Activated naive CD8-positive, alpha-beta T cell treated with anti-CD3 and anti-CD28 coated beads, Interleukin-2, amount 10 ng/mL, durations not matched to agents 7 days and 5 days (primary cell): ENCODE data around the gene ACTBL2. TPM values are rescaled to one million over a fixed set of nuclear protein-coding genes. Genes with fewer than 3 reads are reported as not detected.
"Not testable (repeated sequence)": the region's sequence is repeated elsewhere in the genome, so short reads cannot be mapped to it uniquely, and the experiment has no call there.

Source experiments
- ATAC-seq: fragments of 150-1000 bp; cut with Tn5 transposase; one replicate; pipeline ENCODE4 v1.10.0; 2021; ENCODE audit warnings: low read depth, moderate library complexity
- POLR2A ChIA-PET: fragments of 350-600 bp; sonication (Branson Sonifier 250); formaldehyde crosslinking; loops from one replicate; lab custom pipeline; 2021; ENCODE audit warnings: antibody characterized with exemption; lab: Charles Lee
- DNase-seq: peaks from one replicate; pipeline ENCODE4 v3.0.0; 2021
- H3K27ac Mint-ChIP-seq: one replicate; pipeline ENCODE4 v1.8.0; 2022; ENCODE audit warnings: mild to moderate bottlenecking, mixed read lengths
- H3K27me3 Mint-ChIP-seq: one replicate; pipeline ENCODE4 v1.8.0; 2022; ENCODE audit warnings: mild to moderate bottlenecking, moderate library complexity, mixed read lengths
- H3K36me3 Mint-ChIP-seq: one replicate; pipeline ENCODE4 v1.8.0; 2021; ENCODE audit warnings: mild to moderate bottlenecking, mixed read lengths
- H3K4me1 Mint-ChIP-seq: one replicate; pipeline ENCODE4 v1.8.0; 2021; ENCODE audit warnings: mixed read lengths
- H3K4me3 Mint-ChIP-seq: one replicate; pipeline ENCODE4 v1.8.0; 2022; ENCODE audit warnings: mild to moderate bottlenecking, moderate library complexity, mixed read lengths
- H3K9me3 Mint-ChIP-seq: one replicate; pipeline ENCODE4 v1.8.0; 2021; ENCODE audit warnings: mixed read lengths
- total RNA-seq, 2 experiments: library from RNA; stranded (reverse); gene quantifications; one replicate each; pipeline ENCODE4 v1.2.3, GENCODE V29; 2021

The ACTBL2 gene
- not detected for total RNA-seq

- Mint-ChIP-seq H3K4me1 (no peaks in the 10 kb centered on the region), H3K9me3 (no peaks in the 10 kb centered on the region), H3K36me3 (no peaks in the 10 kb centered on the region), H3K27ac (no peak within 1 kb of the TSS), H3K27me3 (peaks cover 15% of the 10 kb centered on the region), H3K4me3 (no peak within 1 kb of the TSS)
- no peak for ATAC-seq
- POLR2A ChIA-PET: no interaction called here
- DNase-seq: no peak
Observed at GRCh38 chr5:57482671-57483106, at the start of gene ACTBL2. TSS of gene ACTBL2 (minus strand) at chr5:57482811. CDS start at chr5:57482707, 104 bp downstream.

- no peak overlapping the region for H3K27ac Mint-ChIP-seq
- no peaks in the 10 kb centered on the region for H3K4me1 Mint-ChIP-seq
- no peak overlapping the region for H3K4me3 Mint-ChIP-seq
- H3K9me3 Mint-ChIP-seq: no peaks in the 10 kb centered on the region
- POLR2A ChIA-PET: no interaction called here
- DNase-seq: no peak
- peaks cover 9% of the 10 kb centered on the region for H3K27me3 Mint-ChIP-seq
- no peak for ATAC-seq
- H3K36me3 Mint-ChIP-seq: no peaks in the 10 kb centered on the region
Observed at GRCh38 chr5:57531333-57531732, 48.7 kb upstream of the ACTBL2 start.

GRCh38 chr5:57529864-57530263 lies 47.3 kb upstream of the ACTBL2 start:
- peaks cover 10% of the 10 kb centered on the region for H3K27me3 Mint-ChIP-seq
- no peak overlapping the region for H3K27ac Mint-ChIP-seq
- ATAC-seq (no peak), DNase-seq (no peak)
- H3K4me3 Mint-ChIP-seq: no peak overlapping the region
- no peaks in the 10 kb centered on the region for H3K36me3 Mint-ChIP-seq
- no peaks in the 10 kb centered on the region for H3K9me3 Mint-ChIP-seq
- H3K4me1 Mint-ChIP-seq: no peaks in the 10 kb centered on the region
- POLR2A ChIA-PET: no interaction called here

- no peak overlapping the region for H3K27ac Mint-ChIP-seq
- H3K4me3 Mint-ChIP-seq: no peak overlapping the region
- no peak for ATAC-seq
- H3K9me3 Mint-ChIP-seq: no peaks in the 10 kb centered on the region
- peaks cover 10% of the 10 kb centered on the region for H3K27me3 Mint-ChIP-seq
- H3K4me1 Mint-ChIP-seq: no peaks in the 10 kb centered on the region
- POLR2A ChIA-PET: no interaction called here
- DNase-seq: no peak
- no peaks in the 10 kb centered on the region for H3K36me3 Mint-ChIP-seq
Observed at GRCh38 chr5:57527870-57528269, 45.3 kb upstream of the ACTBL2 start.

GRCh38 chr5:57524348-57525060 lies 41.9 kb upstream of the ACTBL2 start:
- ATAC-seq (no peak), DNase-seq (no peak)
- Mint-ChIP-seq H3K4me1 (no peaks in the 10 kb centered on the region), H3K27me3 (peaks cover 5% of the 10 kb centered on the region), H3K27ac (no peak overlapping the region), H3K4me3 (no peak overlapping the region), H3K36me3 (no peaks in the 10 kb centered on the region), H3K9me3 (peaks cover 2% of the 10 kb centered on the region)
- POLR2A ChIA-PET: no interaction called here

- H3K4me1 Mint-ChIP-seq, H3K27ac Mint-ChIP-seq, DNase-seq, POLR2A ChIA-PET, H3K9me3 Mint-ChIP-seq, H3K4me3 Mint-ChIP-seq, ATAC-seq, H3K36me3 Mint-ChIP-seq, H3K27me3 Mint-ChIP-seq: not testable (repeated sequence)
Observed at GRCh38 chr5:57522477-57522876, 39.9 kb upstream of the ACTBL2 start.

- H3K4me1 Mint-ChIP-seq, POLR2A ChIA-PET, H3K9me3 Mint-ChIP-seq, H3K27ac Mint-ChIP-seq, H3K27me3 Mint-ChIP-seq, DNase-seq, ATAC-seq, H3K4me3 Mint-ChIP-seq, H3K36me3 Mint-ChIP-seq: not testable (repeated sequence)
Observed at GRCh38 chr5:57518415-57518814, 35.8 kb upstream of the ACTBL2 start.

GRCh38 chr5:57517250-57517649 lies 34.6 kb upstream of the ACTBL2 start:
- Mint-ChIP-seq H3K36me3 (no peaks in the 10 kb centered on the region), H3K9me3 (peaks cover 2% of the 10 kb centered on the region), H3K27ac (no peak overlapping the region), H3K4me3 (no peak overlapping the region), H3K4me1 (no peaks in the 10 kb centered on the region), H3K27me3 (peaks cover 2% of the 10 kb centered on the region)
- no peak for DNase-seq
- ATAC-seq: no peak
- POLR2A ChIA-PET: no interaction called here

GRCh38 chr5:57513785-57514184 lies 31.2 kb upstream of the ACTBL2 start:
- H3K27me3 Mint-ChIP-seq: peaks cover 8% of the 10 kb centered on the region
- no peaks in the 10 kb centered on the region for H3K4me1 Mint-ChIP-seq
- H3K9me3 Mint-ChIP-seq: no peaks in the 10 kb centered on the region
- no peaks in the 10 kb centered on the region for H3K36me3 Mint-ChIP-seq
- POLR2A ChIA-PET: no interaction called here
- DNase-seq (no peak), ATAC-seq (no peak)
- no peak overlapping the region for H3K27ac Mint-ChIP-seq
- no peak overlapping the region for H3K4me3 Mint-ChIP-seq

- H3K4me1 Mint-ChIP-seq: no peaks in the 10 kb centered on the region
- POLR2A ChIA-PET: no interaction called here
Observed at GRCh38 chr5:57511321-57511720, 28.7 kb upstream of the ACTBL2 start.

GRCh38 chr5:57509501-57510260 lies 27.1 kb upstream of the ACTBL2 start:
- ATAC-seq (no peak), DNase-seq (no peak)
- no peak overlapping the region for H3K27ac Mint-ChIP-seq
- H3K36me3 Mint-ChIP-seq: no peaks in the 10 kb centered on the region
- H3K9me3 Mint-ChIP-seq: no peaks in the 10 kb centered on the region
- H3K4me3 Mint-ChIP-seq: no peak overlapping the region
- H3K4me1 Mint-ChIP-seq: no peaks in the 10 kb centered on the region
- POLR2A ChIA-PET: no interaction called here
- peaks cover 13% of the 10 kb centered on the region for H3K27me3 Mint-ChIP-seq

More at GRCh38 chr5:57511321-57511720, 28.7 kb upstream of the ACTBL2 start:
- peaks cover 8% of the 10 kb centered on the region for H3K27me3 Mint-ChIP-seq
- H3K36me3 Mint-ChIP-seq: no peaks in the 10 kb centered on the region
- DNase-seq: no peak
- no peaks in the 10 kb centered on the region for H3K9me3 Mint-ChIP-seq
- ATAC-seq: no peak
- no peak overlapping the region for H3K4me3 Mint-ChIP-seq
- no peak overlapping the region for H3K27ac Mint-ChIP-seq

- DNase-seq: no peak
- no peaks in the 10 kb centered on the region for H3K36me3 Mint-ChIP-seq
- H3K9me3 Mint-ChIP-seq: no peaks in the 10 kb centered on the region
- ATAC-seq: no peak
- H3K4me1 Mint-ChIP-seq: no peaks in the 10 kb centered on the region
- peaks cover 17% of the 10 kb centered on the region for H3K27me3 Mint-ChIP-seq
- H3K27ac Mint-ChIP-seq: no peak overlapping the region
- no peak overlapping the region for H3K4me3 Mint-ChIP-seq
- POLR2A ChIA-PET: no interaction called here
Observed at GRCh38 chr5:57508211-57508610, 25.6 kb upstream of the ACTBL2 start.

GRCh38 chr5:57505272-57506200 lies 22.9 kb upstream of the ACTBL2 start:
- Mint-ChIP-seq H3K9me3 (no peaks in the 10 kb centered on the region), H3K27ac (no peak overlapping the region), H3K4me3 (no peak overlapping the region), H3K27me3 (peaks cover 30% of the 10 kb centered on the region), H3K4me1 (no peaks in the 10 kb centered on the region), H3K36me3 (no peaks in the 10 kb centered on the region)
- DNase-seq (no peak), ATAC-seq (no peak)
- POLR2A ChIA-PET: no interaction called here
